Stimulated activated CD8-positive, alpha-beta memory T cell treated with anti-CD3 and anti-CD28 coated beads, Interleukin-12 subunit alpha, Interleukin-12 subunit beta, amount 100 ng/mL, for 1 hour (primary cell): ENCODE data around the gene PLB1.
"Not testable (repeated sequence)": the region's sequence is repeated elsewhere in the genome, so short reads cannot be mapped to it uniquely, and the experiment has no call there.

ENCODE experiments used
- DNase-seq: peaks from one replicate; pipeline ENCODE4 v3.0.0-alpha.2; 2020; ENCODE audit warnings: low read depth

PLB1 gene

DNA sequence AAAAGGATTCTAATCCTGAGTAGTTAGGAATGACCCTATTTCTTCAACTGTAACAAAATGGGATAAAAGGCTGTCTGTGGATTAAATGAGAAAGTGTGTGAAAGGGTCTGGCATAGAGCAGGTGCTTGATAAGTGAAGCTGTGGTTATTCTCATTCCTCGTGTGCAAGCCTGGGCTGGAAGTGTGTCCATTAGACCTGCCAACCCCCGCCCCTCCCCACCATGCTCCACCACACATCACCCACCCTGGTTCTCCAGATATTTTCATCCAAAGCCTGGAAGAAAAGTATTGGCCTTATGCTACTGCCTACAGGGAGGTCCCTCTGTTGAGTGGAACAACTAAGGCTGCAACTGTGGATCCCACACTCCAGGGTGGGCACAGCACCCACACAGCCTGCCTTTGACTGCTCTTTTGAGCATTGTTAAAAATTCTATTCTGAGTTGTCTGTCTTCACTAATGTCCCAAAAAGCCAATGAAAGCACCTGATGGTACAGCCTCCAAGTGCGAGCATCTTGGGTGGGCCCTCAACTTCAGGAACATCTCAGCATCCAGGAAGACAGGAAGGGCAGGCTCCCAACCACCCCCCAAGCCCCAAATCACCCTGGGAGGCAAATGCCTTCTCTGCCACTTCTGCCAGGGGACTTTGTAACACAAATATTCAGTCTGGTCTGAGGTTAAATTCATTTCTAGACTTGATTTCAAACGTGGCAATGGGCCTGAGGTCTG, 153.0 kb downstream of the PLB1 start:
- no peak for DNase-seq

DNA sequence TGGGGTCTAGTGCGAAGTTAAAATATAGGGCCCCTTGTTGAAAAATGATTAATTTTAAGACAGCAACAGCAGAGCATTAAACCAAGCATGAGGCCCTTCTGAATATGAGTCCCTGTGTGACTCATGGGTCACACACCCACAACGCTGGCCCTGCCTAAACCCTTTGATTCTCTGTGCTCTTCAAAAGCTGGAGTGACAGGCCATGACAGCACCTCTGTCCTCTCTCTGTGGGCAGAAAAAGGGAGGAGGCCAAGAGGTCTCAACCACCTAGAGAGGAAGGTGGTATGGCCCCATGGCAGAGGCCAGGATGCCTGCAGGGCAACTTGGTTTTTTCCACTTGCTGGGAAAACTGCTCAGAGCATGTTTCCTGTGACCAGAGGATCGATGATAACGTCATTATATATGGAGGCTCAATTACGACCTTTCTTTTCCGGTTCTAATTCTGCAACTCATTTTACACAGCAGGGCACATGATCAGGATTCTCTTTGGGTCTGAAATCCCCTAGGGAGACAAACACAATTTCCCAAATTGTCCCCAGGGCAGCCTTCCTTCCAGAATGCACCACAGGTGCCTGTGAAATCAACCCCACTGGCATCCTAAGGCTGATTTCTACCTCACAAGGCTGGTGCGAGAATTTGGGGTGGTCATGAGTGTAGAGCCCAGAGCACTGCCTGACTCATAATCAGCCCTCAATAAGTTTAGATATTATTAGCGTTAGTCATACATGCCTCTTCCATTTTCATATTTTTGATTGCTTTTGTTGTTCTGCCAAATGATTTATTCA, 153.8 kb downstream of the PLB1 start:
- DNase-seq = no peak

DNA sequence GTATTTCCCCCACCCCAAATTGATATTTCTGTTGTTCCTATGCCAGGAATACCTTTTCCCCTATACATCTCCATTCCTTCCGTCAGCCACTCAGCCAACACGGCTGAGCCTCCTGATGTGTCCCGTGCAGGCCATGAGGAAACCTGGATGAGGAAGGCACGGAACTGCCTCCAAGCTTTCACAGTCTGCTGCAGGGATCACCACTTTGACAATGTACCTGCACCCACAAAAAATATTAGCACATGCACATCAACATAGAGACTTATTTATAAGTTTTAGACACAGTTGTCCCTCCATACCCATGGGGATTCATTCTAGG, 154.4 kb downstream of the PLB1 start:
- no peak for DNase-seq

DNA sequence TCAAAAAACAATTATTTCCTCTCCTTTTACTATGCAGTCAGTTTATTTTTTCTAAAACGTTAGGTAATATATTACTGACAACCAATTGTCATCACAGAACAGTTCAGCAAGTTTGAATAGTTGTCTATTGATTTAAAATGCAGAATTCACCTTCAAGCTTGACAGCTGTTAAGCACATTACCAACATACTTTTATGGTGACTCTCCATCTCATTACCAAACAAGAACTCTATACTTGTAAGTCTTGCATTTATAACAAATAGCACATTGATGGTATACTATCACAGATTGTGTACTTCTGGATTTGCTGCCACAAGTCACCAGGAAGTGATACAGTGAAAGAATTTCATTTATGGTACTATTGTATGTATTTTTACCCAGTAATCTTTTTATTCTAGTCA, 156.4 kb downstream of the PLB1 start:
- DNase-seq = no peak

DNA sequence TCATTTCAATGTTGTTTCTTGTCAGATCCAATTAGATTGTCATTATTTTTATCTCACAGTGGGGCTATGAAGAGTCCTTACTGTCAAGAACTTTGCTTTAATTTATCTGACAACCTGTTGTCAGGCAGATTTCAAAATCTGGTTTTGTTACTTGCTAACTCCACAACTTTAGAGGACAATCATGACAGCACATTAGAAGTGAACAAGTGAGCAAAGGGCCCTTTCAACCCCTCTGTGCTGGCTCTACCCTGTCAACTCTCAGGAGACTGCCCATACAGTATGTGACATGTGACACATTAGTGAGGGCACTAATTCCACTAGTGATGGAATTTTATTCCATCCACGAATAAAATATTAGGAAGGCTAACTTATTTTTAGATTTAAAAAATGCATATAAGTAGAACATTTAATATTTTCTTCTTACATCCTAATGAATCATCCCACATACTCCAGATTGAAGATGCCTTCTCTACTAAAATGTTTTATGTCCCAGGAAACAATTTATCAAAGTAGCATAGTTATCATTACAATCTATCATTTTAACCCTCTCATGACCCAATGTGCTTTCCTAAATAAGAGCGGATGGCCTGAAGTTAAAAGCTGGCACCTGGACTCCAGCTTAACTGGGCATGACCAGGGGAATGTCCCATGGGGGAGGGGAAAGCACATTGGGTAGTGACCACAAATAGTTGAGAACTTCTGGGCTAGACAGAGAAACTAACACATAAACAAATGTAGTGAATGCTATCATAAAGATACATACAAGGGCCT, 158.2 kb downstream of the PLB1 start:
- no peak for DNase-seq

DNA sequence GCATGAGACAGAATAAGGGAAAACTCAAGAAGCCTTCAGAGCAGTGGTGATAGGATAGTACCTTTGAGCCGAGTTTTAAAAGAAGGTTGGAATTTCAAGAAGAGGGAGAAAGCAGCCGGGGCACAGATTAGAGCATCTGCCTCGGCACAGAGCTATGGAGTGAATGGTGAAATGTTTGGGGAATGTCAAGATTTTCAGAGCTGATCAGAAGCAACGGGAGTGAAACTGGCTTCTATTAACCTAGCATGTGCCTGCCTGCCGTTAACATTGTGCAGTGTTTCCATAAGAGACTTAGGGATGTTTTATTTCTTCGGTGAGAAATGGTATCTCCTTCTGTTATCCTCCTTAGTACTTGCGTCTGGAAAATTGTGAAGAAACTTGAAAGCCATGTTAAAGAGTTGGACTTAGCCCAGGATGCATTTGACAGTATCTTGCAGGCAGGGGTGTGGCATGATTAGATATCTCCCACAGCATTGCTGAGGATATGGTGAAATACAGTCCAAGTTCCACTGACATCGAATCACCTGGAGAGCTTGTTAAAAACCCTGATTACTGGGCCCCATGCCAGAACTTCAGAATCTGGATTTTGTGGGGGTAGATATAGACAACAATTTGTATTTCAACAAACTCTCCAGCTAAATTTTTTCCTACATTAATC, 158.9 kb downstream of the PLB1 start:
- DNase-seq = no peak

DNA sequence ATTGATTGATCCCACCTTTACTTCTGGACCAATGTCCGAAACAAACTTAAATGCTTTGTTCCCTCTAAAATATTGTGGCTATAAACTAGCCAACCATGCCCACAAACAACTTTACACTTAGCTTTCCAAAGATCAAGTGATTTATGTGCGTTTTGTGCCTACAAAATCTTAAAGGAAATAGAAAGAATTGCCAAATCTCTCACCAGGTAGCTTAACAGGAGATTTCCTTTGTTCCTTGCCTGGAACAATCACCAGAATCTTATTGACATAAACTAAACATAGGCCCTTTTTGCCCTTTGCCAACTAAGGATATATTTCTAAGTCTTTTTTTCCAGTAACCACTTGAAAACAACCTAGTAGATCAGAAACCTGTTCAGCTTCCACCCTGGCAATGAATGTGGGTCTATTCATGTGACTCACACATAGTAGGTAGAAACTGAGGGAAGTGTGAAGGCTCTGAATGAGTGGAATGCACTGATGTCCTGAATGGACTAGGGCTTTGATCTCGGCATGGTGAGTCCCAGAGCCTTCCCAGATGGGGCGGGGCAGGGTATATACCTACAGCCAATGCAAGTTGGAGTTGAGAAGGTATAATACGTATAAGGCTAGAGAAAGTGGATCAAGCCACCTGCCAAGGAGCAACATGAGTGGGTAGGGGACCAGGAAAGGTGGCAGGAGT, 161.2 kb downstream of the PLB1 start:
- DNase-seq = no peak

DNA sequence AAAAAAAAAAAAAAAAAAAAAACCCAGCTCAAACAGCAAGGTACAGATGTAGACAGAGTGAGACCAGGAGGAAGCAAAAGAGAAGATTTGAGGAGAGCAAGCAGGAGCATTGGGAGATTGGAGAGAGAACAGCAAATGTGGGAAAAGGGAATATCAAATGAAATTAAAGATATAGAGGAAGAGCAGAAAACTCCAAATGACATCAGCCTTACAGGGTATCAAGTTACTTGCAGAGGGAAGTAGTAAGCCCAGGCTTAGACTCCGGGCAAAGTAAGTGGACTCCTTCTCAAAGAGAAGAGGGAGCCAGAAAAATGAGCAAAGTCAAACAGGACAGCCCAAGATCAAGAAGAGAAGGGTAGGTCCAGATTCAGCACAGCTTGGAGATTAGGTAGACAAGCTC, 162.5 kb downstream of the PLB1 start:
- DNase-seq = no peak

DNA sequence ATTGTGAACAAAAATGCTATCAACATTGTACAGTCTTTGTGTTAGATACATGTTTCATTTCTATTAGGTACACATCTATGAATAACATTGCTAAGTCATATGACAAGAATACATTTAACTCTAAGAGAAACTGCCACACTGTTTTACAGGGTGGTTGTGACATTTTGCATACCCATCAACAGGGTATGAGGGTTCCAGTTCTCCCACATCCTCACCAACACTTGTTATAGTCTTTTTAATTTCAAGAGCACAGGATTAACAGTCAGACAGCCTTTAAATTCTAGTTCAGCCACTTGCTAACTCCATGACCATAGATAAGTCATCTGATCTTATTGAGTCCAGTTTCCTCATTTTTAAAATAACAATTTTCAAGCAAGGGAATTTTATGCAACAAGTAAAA, 163.3 kb downstream of the PLB1 start:
- DNase-seq = no peak

DNA sequence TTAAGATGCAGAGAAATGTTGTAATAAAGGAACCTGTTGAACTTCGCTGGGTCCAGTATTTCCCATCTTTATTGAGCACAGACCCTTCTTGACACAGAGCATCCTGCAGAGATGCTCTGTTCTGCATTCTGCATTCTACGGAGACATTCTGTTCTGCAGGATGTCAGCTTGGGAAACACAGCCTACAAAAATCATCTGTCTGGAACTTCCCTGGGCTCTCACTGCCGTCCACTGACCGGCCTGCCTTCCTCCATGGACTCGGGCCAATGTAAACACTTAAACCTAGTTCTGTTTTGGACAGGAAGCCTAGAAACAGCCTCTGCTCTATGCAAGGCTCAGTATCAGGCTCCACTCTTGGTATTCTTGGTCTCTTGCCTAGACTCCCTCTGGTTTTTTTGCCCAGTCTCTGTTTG, 165.7 kb downstream of the PLB1 start:
- no peak for DNase-seq

DNA sequence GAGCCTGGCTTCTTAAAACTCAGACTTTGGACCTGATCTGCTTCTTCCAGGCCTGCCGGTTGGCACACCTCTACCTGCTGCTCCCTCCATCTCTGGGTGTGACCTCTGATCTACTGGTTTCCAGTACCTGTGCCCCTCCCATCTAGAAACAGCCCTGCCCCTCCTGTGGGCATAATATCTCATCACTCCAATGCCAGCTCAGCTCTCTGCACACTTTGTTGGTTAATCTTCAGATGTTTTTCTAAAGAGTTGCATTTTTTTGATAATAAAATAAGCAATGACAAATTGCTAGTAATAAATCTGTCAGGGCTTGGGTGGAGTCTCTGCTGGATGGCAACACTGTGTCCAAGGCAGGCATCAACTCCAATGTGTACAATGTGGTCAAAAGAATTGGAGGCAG, 166.2 kb downstream of the PLB1 start:
- no peak for DNase-seq

DNA sequence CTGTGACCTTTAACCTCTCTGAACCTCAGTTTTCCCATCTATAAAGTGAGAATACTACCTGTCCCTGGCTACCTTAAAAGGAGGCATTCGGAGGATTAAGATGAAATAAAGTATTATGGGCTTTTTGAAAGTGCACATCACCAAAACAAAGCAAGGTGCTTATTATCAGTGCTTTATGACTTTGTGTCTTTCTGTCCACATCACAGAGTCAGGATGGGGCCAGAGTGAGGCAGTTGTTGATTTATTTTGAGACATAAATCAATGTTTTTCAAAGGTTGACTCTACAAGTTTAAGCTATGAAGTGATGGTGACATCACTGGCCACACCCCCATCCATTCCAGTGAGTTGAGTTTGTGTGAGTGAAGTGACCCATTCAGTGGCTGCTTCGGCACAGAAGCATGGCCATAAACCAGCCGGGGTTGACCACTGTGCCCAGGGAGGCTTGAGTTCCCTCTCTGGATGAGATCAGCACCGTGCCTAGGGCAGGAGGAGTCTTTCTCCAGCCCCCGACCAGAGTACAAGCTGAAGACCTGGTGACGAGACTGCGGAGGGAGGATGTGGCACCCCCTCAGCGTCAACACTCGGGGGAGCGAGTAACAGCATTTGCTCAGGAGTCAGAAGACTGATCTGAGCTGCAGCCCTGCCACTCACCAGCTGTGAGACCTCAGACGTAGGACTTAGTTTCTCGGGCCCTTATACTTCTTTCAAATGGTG, 166.8 kb downstream of the PLB1 start:
- no peak for DNase-seq

DNA sequence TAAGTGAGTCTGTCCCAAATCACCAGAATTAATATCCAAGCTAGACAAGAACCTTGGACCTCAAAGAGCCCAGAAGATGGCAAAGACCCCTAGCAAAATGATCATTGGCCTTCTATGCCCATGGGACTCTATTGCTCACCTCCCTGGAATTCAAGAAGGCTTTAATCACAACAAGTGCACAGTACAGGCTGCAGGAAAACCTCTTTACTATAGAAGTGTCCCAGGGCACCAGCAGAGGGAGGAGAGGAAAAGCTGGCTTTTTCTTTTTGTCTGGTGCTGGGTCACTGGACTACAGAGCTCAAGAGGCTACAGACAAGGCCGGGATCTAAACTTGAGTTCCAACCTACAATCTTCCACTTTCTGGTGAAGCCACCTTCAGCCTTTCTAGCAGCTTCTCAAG, 167.5 kb downstream of the PLB1 start:
- DNase-seq = no peak

DNA sequence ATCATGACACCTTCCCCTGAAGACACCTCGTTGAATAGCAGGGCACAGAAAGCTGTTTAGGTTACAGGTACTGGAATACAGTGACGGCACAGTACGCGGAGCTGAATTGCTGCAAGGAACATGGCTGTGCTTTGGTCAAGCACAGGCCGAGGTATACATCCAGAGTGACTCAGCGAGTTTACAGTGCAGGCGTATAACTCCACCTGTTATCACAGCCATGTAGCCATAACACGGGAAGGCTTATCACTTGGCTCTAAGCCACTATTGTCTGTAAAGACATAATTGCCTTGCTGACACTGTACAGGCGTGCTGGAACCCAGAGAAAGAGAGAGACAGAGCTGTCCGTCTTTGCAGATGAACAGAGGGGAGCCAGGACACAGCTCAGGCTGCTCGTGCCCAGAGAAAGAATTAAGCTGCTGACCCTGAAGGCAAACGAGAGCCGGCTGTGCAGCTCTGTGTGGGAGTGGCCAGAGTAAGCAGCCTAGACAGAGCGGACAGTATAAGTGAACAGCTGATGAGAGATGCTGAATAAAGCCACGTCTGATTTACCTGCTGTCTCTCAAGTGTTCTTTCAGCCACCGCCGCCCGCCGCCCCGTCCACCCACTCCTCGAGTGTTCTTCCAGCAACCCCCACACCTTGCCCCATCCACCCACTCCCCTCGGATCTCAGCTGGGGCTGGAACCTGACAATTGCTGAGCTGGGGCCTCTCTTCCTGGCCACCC, 168.4 kb downstream of the PLB1 start:
- DNase-seq = no peak

DNA sequence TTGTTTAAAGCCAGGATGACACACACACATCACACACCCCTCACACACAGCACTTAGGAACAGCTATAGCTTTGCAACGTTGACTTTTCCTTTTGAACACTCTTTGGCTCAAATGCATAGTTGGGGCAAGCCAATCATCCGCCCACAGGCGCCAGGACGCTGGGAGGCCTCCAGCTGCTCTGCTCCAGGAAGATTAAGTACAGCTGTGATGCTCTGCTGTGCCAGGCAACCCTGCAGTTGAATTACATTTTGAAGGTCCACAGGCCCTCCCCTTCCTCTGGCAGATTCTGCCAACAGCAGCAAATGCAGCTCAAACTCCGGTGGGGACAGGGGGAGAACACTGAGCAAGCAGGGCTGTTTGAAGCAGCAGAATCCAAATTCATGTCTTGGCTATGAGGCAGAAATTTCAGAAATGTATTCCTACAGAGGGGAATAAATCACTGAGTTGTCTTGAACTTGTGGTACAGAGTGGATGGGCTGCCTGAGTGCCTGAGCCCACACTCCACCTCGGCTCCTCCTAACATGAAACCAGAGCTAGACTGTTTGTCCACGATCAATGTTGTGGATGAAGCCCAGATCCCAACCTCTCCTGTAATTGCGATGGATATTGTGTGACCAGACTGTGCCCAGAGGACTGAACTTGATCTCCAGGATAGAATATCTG, 169.3 kb downstream of the PLB1 start:
- DNase-seq = no peak

DNA sequence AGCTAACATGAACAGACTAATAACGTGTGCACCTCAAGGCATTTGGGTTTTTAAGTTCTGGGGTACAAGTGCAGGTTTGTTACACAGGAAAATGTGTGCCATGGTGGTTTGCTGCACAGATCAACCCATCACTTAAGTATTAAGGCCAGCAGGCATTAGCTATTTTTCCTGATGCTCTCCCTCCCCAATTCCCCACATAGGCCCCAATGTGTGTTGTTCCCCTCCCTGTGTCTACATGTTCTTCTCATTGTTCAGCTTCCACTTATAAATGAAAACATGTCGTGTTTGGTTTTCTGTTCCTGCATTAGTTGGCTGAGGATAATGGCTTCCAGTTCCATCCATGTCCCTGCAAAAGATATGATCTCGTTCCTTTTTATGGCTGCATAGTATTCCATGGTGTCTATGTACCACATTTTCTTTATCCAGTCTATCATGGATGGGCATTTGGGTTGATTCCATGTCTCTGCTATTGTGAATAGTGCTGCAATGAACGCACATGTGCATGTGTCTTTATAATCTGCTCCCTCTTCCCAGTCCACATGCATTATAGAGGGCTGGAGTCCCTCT, 170.0 kb downstream of the PLB1 start:
- DNase-seq = not testable (repeated sequence)

DNA sequence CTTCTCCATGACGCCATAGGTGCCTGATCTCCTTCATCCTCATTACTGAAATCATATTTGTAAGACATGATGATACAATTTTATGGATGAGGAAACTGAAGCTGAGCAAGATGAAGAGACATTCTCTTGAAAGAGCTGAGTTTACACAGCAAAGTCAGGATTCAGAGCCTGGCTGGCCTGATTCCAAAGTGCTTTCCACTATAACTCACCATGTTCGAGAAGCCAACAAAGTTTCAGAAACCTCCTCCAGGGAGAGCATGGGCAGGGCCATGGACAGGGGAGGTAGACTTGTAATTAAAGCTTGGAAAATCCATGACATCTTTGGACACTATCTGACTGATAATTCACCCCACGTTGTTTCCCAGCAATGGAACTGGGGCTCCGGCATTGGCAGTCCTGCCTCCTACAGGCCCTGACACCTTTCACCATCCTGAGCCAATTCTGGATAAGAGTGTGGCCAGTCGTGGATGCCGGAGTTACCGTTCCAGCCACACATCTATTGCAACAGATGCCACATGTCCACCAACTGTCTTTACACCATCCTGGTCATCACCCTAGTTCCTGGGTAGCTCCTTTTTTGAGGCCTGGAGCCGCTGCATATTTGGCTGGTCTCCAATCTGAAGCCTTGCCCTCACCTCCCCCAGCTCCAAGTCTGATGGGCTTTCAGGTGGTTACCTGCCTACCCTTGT, 170.8 kb downstream of the PLB1 start:
- DNase-seq = no peak

DNA sequence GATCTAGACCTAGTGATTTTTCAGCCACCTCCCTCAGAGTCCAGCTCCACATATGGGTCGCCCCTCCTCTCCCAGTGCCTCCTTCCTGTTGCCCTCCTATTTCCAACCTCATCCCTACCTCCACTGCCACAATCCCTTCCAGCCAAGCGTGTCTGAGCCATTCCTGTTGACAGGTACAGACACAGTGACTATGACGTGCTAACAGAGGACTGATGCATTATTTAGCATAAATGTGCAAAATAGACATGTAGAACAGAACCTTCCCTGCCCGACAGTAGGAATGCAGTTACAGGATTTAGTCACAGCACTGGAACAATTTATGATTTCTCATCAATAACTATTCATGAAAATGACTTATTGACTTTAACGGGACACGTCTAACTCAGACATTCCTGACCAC, 171.4 kb downstream of the PLB1 start:
- no peak for DNase-seq
